Measurements from ENCODE around the gene PPM1G.

DNA sequence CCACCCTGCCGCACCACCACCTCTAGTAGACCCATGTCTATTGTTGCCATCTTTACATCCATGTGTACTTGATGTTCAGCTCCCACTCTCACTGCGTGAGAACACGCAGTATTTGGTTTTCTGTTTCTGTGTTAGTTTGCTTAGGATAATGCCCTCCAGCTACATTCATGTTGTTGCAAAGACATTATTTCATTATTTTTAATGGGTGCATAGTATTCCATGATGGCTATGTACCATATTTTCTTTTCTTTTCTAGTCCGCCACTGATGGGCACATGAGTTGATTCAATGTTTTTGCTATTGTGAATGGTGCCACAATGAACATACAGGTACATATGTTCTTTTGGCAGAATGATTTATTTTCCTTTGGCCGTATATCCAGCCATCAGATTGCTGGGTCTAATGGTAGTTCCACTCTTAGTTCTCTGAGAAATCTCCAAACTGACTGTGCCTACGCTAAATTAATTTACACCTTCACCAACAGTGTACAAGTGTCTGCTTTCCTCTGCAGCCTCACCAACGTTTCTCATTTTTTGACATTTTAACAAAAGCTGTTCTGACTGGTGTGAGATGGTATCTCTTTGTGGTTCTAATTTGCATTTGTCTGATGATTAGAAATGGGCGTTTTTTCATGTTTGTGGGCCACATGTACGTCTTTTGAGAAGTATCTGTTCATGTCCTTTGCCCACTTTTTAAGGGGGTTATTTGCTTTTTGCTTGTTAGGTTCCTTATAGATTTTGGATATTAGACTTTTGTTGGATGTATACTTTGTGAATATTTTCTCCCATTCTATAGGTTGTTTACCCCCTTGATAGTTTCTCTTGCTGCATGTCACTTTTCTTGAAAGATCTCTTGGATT, 18.3 kb downstream of the PPM1G start:
- TF ChIP-seq, protein P1, sequence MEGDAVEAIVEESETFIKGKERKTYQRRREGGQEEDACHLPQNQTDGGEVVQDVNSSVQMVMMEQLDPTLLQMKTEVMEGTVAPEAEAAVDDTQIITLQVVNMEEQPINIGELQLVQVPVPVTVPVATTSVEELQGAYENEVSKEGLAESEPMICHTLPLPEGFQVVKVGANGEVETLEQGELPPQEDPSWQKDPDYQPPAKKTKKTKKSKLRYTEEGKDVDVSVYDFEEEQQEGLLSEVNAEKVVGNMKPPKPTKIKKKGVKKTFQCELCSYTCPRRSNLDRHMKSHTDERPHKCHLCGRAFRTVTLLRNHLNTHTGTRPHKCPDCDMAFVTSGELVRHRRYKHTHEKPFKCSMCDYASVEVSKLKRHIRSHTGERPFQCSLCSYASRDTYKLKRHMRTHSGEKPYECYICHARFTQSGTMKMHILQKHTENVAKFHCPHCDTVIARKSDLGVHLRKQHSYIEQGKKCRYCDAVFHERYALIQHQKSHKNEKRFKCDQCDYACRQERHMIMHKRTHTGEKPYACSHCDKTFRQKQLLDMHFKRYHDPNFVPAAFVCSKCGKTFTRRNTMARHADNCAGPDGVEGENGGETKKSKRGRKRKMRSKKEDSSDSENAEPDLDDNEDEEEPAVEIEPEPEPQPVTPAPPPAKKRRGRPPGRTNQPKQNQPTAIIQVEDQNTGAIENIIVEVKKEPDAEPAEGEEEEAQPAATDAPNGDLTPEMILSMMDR (conservative IDR thresholded peaks at IDR 0.05; ENCODE audit: low read depth in 2 of 2) = no peak
- TF ChIP-seq EZH2phosphoT487 (IDR thresholded peaks at IDR 0.05; ENCODE audit: unreplicated experiment) (no peak), POLR2AphosphoS5 (IDR thresholded peaks at IDR 0.05; ENCODE audit: low read depth) (no peak), EZH2 (IDR thresholded peaks at IDR 0.05; ENCODE audit: low read depth, unreplicated experiment) (no peak)
- TF ChIP-seq, protein P2, sequence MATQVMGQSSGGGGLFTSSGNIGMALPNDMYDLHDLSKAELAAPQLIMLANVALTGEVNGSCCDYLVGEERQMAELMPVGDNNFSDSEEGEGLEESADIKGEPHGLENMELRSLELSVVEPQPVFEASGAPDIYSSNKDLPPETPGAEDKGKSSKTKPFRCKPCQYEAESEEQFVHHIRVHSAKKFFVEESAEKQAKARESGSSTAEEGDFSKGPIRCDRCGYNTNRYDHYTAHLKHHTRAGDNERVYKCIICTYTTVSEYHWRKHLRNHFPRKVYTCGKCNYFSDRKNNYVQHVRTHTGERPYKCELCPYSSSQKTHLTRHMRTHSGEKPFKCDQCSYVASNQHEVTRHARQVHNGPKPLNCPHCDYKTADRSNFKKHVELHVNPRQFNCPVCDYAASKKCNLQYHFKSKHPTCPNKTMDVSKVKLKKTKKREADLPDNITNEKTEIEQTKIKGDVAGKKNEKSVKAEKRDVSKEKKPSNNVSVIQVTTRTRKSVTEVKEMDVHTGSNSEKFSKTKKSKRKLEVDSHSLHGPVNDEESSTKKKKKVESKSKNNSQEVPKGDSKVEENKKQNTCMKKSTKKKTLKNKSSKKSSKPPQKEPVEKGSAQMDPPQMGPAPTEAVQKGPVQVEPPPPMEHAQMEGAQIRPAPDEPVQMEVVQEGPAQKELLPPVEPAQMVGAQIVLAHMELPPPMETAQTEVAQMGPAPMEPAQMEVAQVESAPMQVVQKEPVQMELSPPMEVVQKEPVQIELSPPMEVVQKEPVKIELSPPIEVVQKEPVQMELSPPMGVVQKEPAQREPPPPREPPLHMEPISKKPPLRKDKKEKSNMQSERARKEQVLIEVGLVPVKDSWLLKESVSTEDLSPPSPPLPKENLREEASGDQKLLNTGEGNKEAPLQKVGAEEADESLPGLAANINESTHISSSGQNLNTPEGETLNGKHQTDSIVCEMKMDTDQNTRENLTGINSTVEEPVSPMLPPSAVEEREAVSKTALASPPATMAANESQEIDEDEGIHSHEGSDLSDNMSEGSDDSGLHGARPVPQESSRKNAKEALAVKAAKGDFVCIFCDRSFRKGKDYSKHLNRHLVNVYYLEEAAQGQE (IDR thresholded peaks at IDR 0.05; ENCODE audit: unreplicated experiment) = no peak

All from GM23338 (cell line).